Neural progenitor cell (in vitro differentiated cells): ENCODE data around the gene MMP20.

Source experiments
- EZH2 ChIP-seq: fragments of 200-600 bp; sonication (generic); IDR thresholded peaks from 2 replicates; pipeline ENCODE4 v1.6.1; 2017; ENCODE audit warnings: antibody characterized with exemption, mild to moderate bottlenecking, moderate library complexity
- TF ChIP-seq, protein P1 (sequence below): fragments of 200-600 bp; sonication (generic); IDR thresholded peaks from 2 replicates; pipeline ENCODE4 v1.5.1; 2017; ENCODE audit warnings: antibody characterized with exemption, mild to moderate bottlenecking

DNA sequence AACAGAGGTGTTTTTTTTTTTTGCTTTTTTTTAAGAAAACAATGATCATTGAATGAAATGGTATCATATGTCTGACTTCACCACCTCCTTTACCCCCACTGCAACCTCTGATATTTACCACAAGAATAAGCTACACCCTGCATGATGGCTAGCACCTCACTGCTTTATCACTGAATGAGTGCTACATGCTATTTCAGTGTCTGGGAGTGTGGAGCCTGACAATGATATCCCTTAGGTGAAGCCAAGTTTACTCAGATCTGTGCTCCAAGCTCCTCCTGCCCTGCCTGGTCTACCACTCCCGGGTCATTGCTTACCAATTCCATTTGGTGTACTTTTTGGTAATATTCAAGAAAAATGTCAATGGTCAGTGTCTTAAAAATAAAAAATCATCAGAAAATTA is 21.1 kb downstream of the MMP20 start:
- TF ChIP-seq, protein P1, sequence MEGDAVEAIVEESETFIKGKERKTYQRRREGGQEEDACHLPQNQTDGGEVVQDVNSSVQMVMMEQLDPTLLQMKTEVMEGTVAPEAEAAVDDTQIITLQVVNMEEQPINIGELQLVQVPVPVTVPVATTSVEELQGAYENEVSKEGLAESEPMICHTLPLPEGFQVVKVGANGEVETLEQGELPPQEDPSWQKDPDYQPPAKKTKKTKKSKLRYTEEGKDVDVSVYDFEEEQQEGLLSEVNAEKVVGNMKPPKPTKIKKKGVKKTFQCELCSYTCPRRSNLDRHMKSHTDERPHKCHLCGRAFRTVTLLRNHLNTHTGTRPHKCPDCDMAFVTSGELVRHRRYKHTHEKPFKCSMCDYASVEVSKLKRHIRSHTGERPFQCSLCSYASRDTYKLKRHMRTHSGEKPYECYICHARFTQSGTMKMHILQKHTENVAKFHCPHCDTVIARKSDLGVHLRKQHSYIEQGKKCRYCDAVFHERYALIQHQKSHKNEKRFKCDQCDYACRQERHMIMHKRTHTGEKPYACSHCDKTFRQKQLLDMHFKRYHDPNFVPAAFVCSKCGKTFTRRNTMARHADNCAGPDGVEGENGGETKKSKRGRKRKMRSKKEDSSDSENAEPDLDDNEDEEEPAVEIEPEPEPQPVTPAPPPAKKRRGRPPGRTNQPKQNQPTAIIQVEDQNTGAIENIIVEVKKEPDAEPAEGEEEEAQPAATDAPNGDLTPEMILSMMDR = no peak
- TF ChIP-seq EZH2 = no peak
